Body of pancreas (tissue), 4 donors: ENCODE results near the gene MEGF9. TPM values are rescaled to one million over a fixed set of nuclear protein-coding genes. Genes with fewer than 3 reads are reported as not detected.

Experiments
- ATAC-seq: fragments of 150-250 bp; one replicate; pipeline ENCODE4 v1.9.1; 2016
- DNase-seq, 4 donors: peaks; one replicate each; pipeline ENCODE4 v3.0.0-alpha.2; 2019
- H3K27ac ChIP-seq, 4 donors: fragments of 200-600 bp; sonication (generic); 1 replicate in 3 of 4; 2 replicates in 1 of 4; pipeline versions ENCODE4 v1.5.1 to v1.6.1; 2016 to 2019; ENCODE audit warnings: mild to moderate bottlenecking in 1 of 4, mixed read lengths in 1 of 4, moderate library complexity in 1 of 4
- H3K27me3 ChIP-seq, 2 donors: fragments of 200-600 bp; sonication (generic); one replicate each; pipeline ENCODE4 v1.6.0; 2016; ENCODE audit warnings: mild to moderate bottlenecking in 1 of 2
- H3K36me3 ChIP-seq, 2 donors: fragments of 200-600 bp; sonication (generic); replicated peaks in 1 of 2; 2 replicates each; pipeline ENCODE4 v1.5.1; 2016; ENCODE audit warnings: low read depth in 2 of 2; ENCODE audit not compliant: insufficient read depth in 1 of 2
- H3K4me1 ChIP-seq: fragments of 200-600 bp; sonication (generic); one replicate; pipeline ENCODE4 v1.6.0; 2016
- H3K4me3 ChIP-seq, 2 donors: fragments of 200-600 bp; sonication (generic); 1 replicate in 1 of 2; 2 replicates in 1 of 2; pipeline ENCODE4 v1.5.1; 2016 to 2019
- H3K9me3 ChIP-seq, 3 donors: fragments of 200-600 bp; sonication (generic); 1 replicate in 2 of 3; 2 replicates in 1 of 3; pipeline ENCODE4 v1.5.1; 2016
- CTCF ChIP-seq, 7 experiments: fragments of 450-650 bp in 4 of 7; fragments of 200-600 bp in 3 of 7; sonication (generic) in 3 of 7; IDR thresholded peaks; one replicate each; pipeline ENCODE4 v1.5.1; 2016 to 2019; ENCODE audit warnings: antibody characterized with exemption in 7 of 7
- POLR2A ChIP-seq, 3 donors: fragments of 450-650 bp; IDR thresholded peaks; one replicate each; pipeline ENCODE4 v1.6.1; 2016; ENCODE audit warnings: antibody characterized with exemption in 3 of 3, mild to moderate bottlenecking in 2 of 3
- WGBS, 2 donors: methylation state at CpG; one replicate each; pipeline ENCODE4 v1.1.5; 2017; 5-methylcytosine and 5-hydroxymethylcytosine counted together
- intact Hi-C: fragments of 100-400 bp; cut with DNase I; formaldehyde crosslinking; loops from one replicate; pipeline ENCODE4 v1.15.1; 2023
- total RNA-seq, 2 donors: library from RNA; depleted of rRNA; stranded (reverse); fragments of >200 nt; gene quantifications; one replicate each; pipeline ENCODE4 v1.1.0, GENCODE V29; 2016

The MEGF9 gene
- total RNA-seq, 2 donors from 2014 or later, result 9.6 to 9.9 TPM

DNA sequence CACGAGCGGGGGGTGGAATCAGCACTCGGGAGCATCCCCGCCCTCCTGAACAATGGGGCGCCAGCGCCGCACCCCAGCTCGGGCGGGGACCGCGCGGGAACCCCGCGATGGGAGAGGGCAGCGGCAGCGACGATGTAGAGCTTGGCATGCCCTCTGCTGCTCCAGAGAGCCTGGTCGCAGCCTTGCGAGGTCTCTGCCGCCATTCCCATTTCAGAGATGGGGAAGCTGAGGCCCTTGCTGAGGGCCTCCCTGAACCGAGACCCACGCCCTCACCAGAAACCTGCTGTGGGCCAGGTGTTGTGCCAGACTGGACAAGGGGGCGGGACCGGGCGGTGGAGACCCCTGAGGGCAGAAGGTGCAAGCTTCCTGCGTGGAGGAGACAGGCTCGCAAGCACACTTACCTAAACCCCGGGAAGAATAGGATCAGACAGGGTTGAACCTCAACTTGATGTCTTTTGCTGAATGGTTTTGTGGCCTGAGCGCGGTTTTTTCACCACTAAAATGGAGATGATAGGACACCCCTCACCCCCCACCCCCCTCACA lies 647 bp upstream of the MEGF9 start:
- peak overlapping the region in 3 of 4 donors; percentile 73 to 83 (median 79) for H3K27ac ChIP-seq
- DNase-seq (peak in 1 of 4 donors; percentile 30), ATAC-seq (no peak)
- H3K4me1 ChIP-seq, result peaks cover 28% of the 10 kb centered on the region
- peak overlapping the region; percentile 44 to 81 for H3K4me3 ChIP-seq
- no peak for TF ChIP-seq POLR2A (IDR thresholded peaks at IDR 0.05)
- no peak for TF ChIP-seq CTCF (IDR thresholded peaks at IDR 0.05)
- intact Hi-C loops, result no loop called here
- no peaks in the 10 kb centered on the region for H3K36me3 ChIP-seq
- H3K27me3 ChIP-seq, result no peaks in the 10 kb centered on the region
- no peaks in the 10 kb centered on the region for H3K9me3 ChIP-seq
- WGBS, 2 donors, result 12% methylated on average over 30 of the region's 30 CpGs; no CpG with 5 or more reads in 1 of the 2 donors

DNA sequence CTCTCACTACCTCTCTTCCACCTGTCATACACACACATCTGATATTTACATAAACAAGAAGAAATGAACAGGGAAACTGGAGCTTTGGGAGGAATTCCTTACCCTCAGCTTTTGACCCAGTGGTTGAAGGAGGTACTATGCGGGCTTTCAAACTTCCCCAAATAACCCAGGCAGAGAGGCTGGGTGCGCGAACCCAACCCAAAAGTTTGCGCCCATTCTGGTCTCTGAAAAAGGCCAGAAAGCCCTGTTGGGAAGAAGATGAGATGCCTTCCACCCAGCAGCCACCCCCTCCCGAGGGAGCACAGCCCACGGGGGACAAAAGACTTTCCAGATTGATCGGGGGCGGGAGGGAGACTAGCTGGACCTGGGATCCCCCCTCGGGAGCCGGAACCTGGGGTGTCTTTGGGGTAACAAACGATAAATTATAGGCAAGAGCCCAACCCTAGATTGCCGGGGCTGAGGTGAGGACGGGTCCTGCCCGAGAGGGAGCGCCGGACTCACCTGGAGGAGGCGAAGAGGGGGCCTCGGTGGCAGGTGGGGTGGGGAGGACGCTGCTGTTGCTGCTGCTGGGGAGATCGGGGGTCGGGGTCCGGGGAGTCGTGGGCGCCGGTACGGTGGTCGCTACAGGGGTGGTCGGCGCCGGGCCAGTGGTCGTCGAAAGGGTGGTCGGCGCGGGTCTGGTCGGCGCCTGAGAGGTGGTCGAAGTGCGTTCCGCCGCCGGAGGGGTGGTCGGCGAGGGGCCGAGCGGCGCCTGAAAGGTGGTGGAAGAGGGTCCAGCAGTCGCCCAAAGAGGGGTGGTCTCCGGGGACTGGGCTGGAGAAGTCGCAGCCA lies 798 bp downstream of the MEGF9 start:
- DNase-seq (peak; percentile 16 to 40 (median 36)), ATAC-seq (no peak)
- intact Hi-C loops, result no loop called here
- H3K9me3 ChIP-seq, result no peaks in the 10 kb centered on the region
- no peak for TF ChIP-seq POLR2A (IDR thresholded peaks at IDR 0.05)
- TF ChIP-seq CTCF (IDR thresholded peaks at IDR 0.05), result peak in 2 of 7 experiments; percentile 14 to 18
- no peaks in the 10 kb centered on the region for H3K27me3 ChIP-seq
- peaks cover 42% of the 10 kb centered on the region for H3K4me1 ChIP-seq
- H3K36me3 ChIP-seq, result no peaks in the 10 kb centered on the region
- H3K4me3 ChIP-seq, result peak overlapping the region; percentile 81 to 89
- 1 to 4% methylated on average over 11 to 49 of the region's 50 CpGs for WGBS, 2 donors
- peak overlapping the region; percentile 60 to 83 (median 76) for H3K27ac ChIP-seq

GRCh38 chr9:120712539-120713031 lies 1.7 kb downstream of the MEGF9 start:
- Histone ChIP-seq H3K27ac (peak overlapping the region; percentile 60 to 83 (median 76)), H3K27me3 (no peaks in the 10 kb centered on the region), H3K4me3 (no peak overlapping the region), H3K9me3 (no peaks in the 10 kb centered on the region), H3K4me1 (peaks cover 45% of the 10 kb centered on the region), H3K36me3 (no peaks in the 10 kb centered on the region)
- ATAC-seq (no peak), DNase-seq (no peak)
- TF ChIP-seq CTCF (IDR thresholded peaks at IDR 0.05), result no peak
- TF ChIP-seq POLR2A (IDR thresholded peaks at IDR 0.05), result no peak
- intact Hi-C loops, result no loop called here
- 11 to 13% methylated on average over 4 of the region's 4 CpGs for WGBS, 2 donors

DNA sequence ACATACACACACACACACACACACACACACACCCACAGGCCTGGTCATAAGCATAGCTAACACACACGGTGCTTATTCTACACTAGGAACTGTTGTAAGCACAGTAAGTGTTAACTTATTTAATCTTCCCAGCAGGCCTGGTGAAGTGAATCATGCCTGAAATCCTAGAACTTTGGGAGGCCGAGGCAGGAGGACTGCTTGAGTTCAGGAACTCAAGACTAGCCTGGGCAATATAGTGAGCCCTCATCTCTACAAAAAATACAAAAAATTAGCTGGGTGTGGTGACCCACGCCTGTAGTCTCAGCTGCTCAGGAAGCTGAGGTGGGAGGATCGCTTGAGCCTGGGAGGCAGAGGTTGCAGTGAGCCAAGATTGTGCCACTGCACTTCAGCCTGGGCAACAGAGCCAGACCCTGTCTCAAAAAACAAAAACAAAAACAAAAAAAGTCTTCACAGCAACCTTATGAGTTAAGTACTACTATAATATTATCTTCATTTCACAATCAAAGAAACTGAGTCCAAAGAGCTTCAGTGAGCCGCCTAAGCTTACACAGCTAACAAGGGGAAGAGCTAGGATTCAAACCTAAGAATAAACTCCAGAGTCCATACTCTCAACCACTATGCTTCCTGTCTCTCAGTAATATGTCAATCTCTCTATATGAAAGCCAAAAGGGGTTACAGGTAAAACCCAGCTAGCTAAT lies 2.3 kb downstream of the MEGF9 start:
- no peak for ATAC-seq
- no peaks in the 10 kb centered on the region for H3K36me3 ChIP-seq
- intact Hi-C loops, result no loop called here

More for the DNA sequence above, 2.3 kb downstream of the MEGF9 start:
- Histone ChIP-seq H3K4me3 (no peak overlapping the region), H3K4me1 (peaks cover 51% of the 10 kb centered on the region), H3K27ac (peak overlapping the region; percentile 60 to 83 (median 76)), H3K9me3 (no peaks in the 10 kb centered on the region), H3K27me3 (no peaks in the 10 kb centered on the region)
- DNase-seq, result no peak
- no peak for TF ChIP-seq CTCF (IDR thresholded peaks at IDR 0.05)
- TF ChIP-seq POLR2A (IDR thresholded peaks at IDR 0.05), result no peak
- WGBS, 2 donors, result 28 to 33% methylated on average over 5 of the region's 5 CpGs
